GM12892 (cell line): ENCODE measurements around the gene PANK1.

Source experiments
- DNase-seq: peaks from one replicate; pipeline ENCODE4 v3.0.0; 2011; ENCODE audit not compliant: insufficient read length
- FAIRE-seq: peaks from 2 replicates; lab custom pipeline; 2011; peaks lifted over from hg19 to GRCh38; lab: Jason Lieb, UNC
- POLR2A ChIP-seq: IDR thresholded peaks from 2 replicates; pipeline ENCODE4 v1.6.1; 2011; ENCODE audit warnings: low read depth, low read length, control low read depth
- POLR2AphosphoS5 ChIP-seq: IDR thresholded peaks from 2 replicates; pipeline ENCODE4 v1.6.1; 2011; ENCODE audit warnings: low read depth, low read length, control low read depth
- TAF1 ChIP-seq: IDR thresholded peaks from 2 replicates; pipeline ENCODE4 v1.6.1; 2011; ENCODE audit warnings: low read depth, mild to moderate bottlenecking, control low read depth, low read length, borderline replicate concordance

Gene PANK1

DNA sequence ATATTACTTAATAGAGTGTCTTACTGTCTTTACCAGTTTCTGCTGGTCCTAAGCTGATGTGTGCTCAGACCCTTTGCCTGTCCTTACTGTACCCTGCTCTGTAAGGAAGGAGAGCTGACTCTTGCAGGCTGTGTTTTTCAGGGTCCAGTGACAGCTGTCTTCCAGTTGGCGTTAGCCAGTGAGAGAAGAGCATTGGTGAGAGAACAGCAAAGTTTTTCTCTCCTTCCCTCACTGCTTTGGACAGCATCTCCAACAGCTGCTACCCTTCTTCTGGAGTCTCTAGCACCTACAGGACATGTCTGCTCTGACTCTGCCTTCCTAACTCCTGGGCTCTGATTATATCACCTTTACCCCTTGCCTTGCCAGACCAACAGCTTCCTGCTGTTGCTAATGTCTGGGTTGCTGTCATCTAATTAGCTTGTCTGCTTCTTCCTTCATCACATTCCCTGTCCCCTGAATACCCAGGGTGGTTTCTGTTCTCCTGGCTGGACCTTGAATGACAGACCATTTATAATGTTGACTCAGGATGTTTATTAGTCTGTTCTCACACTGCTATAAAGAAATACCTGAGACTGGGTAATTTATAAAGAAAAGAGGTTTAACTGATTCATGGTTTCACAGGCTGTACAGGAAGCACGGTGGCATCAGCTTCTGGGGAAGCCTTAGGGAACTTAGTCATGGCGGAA, 23.5 kb upstream of the PANK1 start:
- DNase-seq (no peak), FAIRE-seq (no peak)
- TF ChIP-seq TAF1 (no peak), POLR2AphosphoS5 (no peak), POLR2A (no peak)

DNA sequence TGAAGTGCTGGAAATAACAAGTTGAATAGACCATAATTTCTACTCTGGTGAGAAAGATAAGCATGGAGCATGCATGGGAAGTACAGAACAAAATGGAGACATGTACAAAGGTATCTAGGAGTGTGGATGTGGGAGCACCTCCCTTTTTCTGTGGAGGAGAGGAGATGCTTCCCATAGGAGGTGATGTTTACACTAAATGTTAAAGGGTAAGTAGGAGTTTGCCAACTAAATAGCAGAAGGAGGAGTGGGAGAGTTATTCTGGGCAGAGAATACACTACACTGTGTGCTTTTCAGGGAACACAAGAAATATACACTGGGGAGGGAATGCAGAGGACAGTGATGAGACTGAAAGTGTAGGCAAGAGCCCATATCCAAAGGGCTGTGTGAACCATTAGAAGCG, 21.1 kb upstream of the PANK1 start:
- no peak for FAIRE-seq
- no peak for TF ChIP-seq TAF1
- TF ChIP-seq POLR2AphosphoS5: no peak
- TF ChIP-seq POLR2A: no peak

DNA sequence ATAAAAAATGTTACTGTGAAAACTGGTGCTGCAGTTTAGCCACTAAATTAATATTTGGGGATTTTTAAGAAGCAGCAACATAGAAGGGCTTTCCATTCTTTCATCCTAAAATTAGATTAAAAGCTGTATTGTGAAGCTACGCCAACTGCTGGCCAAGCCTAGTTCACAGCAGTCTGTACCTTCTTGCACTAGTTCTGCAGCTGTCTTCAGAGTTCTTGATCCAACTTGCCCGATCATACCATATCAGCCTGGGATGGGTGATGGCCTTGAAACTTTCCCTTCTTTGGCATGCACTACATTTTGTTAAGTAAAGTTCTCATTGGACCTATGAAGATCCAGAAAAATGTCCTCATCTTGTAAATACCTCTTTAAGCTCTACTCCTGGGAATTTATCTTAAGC, 20.3 kb upstream of the PANK1 start:
- no peak for DNase-seq
- TF ChIP-seq TAF1: no peak
- TF ChIP-seq POLR2AphosphoS5: no peak
- no peak for TF ChIP-seq POLR2A

More for the DNA sequence above, 21.1 kb upstream of the PANK1 start:
- DNase-seq: no peak

DNA sequence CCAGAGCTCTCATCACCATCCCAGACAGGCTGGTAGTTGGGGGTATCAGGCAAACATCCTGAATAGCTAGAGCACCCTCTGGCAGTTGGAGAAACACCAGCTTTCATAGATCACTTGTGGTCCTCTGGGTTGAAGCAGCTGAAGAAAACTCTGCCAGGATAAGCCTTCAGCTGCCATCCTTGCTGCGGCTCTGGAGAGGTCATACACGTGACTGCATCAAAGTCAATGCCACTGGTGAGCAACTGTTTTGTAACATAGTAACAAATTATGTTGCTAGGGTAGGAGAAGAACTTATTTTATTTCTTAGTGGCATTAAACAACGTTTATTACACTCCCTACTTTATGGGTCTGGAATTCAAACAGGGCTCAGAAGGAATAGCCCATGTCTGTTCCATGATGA, 19.2 kb upstream of the PANK1 start:
- FAIRE-seq (no peak), DNase-seq (no peak)
- TF ChIP-seq POLR2A (no peak), POLR2AphosphoS5 (no peak), TAF1 (no peak)

More for the DNA sequence above, 20.3 kb upstream of the PANK1 start:
- no peak for FAIRE-seq

DNA sequence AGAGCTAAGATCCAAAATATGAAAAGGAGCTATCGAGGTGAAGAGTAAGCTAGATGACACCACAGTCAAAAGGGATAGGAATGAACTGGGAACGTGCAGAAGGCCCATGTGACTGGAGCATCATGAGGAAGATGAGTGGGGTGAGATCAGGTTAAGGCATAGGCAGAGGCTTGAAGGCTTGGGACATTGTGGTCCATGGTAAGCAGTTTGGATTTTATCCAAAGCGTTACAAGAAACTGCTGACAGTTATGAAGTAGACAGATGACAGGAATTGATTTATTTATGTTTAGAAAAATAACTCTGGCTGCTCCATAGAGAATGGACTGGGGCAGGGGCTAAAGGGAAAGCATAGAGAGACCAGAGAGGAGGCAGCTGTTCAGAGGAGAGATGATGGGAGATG, 18.1 kb upstream of the PANK1 start:
- FAIRE-seq: no peak

DNA sequence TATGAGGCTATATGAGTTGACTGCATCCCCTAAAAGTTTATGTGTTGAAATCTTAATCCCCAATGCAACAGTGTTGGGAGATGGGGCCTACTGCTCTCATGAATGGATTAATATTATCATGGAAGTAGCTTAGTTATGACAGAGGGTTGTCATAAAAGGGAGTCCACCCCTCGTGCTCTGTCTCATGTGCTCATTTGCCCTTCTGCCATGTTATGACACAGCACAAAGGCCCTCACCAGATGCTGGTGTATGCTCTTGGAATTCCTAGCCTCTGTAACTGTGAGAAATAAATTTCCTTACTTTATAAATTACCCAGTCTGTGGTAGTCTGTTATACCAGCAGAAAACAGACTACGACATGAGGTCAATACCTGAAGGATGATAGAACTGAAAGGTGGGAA, 17.6 kb upstream of the PANK1 start:
- no peak for FAIRE-seq
- no peak for DNase-seq
- TF ChIP-seq POLR2A (no peak), TAF1 (no peak), POLR2AphosphoS5 (no peak)

More for the DNA sequence above, 18.1 kb upstream of the PANK1 start:
- TF ChIP-seq POLR2A (no peak), TAF1 (no peak), POLR2AphosphoS5 (no peak)
- no peak for DNase-seq

DNA sequence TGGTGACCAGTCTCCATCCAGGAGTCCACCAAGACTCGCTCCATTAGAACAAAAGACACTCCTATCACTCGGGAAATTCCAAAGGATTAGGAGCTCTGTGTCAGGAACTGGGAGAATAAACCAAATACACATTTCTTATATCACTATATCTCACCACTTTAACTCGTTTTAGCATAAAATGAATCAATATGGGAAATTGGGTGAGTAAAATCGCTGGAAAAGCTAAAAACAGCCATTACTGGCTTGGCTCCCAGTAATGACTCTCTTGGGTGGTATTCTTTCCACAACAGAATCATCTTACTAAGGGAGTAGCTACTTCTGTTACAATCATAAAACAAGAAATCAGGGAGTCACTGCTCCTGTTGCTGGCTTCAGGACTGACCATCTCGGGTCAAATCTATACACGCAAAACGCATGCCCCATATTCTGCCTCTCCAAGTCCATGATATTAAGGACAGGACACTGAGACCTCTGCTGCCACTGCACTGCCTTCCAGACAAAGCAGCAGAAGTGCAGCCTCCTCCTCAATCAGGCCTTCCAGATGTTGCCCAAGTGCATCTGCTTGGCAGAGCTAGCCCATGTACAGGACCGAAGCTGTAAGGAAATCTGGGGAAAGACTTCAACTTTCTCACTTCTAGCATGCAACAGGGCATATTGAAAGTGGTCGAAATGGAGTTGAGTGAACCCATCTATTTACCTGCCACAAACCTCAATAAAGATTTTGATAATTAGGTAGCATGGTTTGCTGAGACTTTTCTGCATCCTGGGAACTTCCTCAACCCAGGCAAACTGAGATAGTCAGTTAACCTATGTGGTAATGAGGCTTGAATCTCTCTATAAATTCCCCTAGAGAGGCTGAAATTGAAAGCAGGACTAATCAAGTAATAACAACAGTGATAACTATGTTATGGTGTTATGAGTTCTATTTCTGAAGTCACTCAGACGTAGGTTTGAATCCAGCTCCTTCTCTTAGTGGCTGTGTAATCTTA, 14.4 kb upstream of the PANK1 start:
- FAIRE-seq (peak; percentile 63), DNase-seq (no peak)
- TF ChIP-seq TAF1 (no peak), POLR2A (no peak), POLR2AphosphoS5 (no peak)

DNA sequence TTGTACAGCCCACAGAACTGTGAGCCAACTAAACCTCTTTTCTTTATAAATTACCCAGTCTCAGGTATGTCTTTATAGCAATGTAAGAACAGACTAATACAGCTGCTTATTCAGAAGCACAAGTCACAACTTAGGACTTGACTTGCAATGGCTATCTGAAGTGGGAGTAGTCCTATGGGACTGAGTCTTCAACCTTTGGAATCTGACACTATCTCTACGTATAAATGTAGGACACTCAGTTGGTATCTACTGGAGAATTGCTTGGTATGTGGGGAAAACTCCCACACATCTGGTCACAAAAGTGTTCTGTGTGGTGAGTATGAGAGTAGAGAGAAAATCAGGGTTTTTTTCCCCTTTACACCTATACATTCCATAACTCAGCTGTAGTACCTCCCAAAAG, 12.3 kb upstream of the PANK1 start:
- no peak for TF ChIP-seq POLR2AphosphoS5
- no peak for TF ChIP-seq POLR2A
- no peak for TF ChIP-seq TAF1
- FAIRE-seq: no peak
- no peak for DNase-seq

DNA sequence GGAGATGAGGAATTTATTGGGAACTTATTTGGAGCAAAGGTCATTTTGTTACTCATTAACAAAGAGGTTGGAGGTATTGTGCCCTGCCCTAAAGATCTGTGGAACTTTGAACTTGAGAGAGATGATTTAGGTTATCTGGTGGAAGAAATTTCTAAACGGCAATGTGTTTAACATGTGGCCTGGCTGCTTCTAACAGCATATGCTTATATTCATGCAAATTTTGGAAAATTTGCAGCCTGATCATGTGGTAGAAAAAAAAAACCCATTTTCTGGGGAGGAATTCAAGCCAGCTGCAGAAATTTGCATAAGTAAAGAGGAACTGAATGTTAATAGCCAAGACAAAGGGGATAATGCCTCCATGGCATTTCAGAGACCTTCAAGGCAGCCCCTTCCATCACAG, 10.7 kb upstream of the PANK1 start:
- no peak for DNase-seq
- FAIRE-seq: peak; percentile 58

DNA sequence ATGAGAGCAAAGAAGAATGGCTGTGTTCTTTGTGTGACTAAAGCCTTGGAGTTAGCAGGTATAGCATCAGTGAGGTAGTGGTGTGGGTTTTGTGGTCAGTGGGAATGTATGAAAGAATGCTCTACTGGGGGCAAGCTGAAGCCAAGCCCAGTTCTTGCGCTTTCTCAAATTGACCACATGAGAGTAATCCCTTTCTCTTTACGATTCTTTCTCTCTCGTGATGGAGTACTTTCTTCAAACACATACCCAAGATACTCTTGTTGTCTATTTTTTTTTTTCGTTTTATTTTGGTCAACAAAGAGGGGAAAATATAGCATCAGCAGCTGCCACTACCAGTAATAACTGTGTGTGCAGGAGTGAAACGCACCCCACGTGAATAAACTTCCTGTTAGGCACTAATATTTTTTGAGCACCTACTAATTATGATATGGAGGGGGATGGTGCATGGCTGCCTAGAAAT, 8.4 kb upstream of the PANK1 start:
- FAIRE-seq (peak; percentile 94), DNase-seq (no peak)
- TF ChIP-seq POLR2AphosphoS5 (no peak), POLR2A (no peak), TAF1 (no peak)

More for the DNA sequence above, 10.7 kb upstream of the PANK1 start:
- TF ChIP-seq POLR2AphosphoS5 (no peak), POLR2A (no peak), TAF1 (no peak)

DNA sequence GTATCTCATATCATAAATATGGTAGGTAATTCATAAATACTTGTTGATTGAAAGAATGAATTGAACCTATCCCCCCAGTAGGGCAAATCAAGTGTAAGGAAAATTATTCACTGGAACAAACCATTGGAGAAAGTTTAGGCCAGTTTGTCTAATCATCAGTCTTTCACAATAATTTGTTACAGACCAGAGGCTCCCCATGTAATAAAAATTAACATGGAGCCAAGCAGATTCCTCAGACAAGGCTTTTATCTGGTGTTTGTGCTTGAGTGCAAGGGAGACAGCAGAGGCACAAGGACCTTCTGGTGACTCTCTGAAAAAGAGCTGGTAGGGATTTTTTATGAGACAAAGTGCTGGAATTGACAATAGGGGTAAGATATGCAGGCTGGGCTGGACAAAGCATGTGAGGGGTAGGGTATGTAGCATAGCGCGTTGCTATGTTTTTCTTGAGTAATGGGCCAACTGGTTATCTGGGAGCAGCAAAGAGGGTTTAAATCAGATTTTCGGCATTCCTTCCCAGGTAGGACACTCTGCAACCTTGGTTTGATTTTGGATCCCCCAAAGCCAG, 7.8 kb upstream of the PANK1 start:
- DNase-seq (no peak), FAIRE-seq (peak; percentile 58)
- TF ChIP-seq POLR2A (no peak), POLR2AphosphoS5 (no peak), TAF1 (no peak)
